ENCODE results near the gene FMOD.
"Not testable (repeated sequence)": the region's sequence is repeated elsewhere in the genome, so short reads cannot be mapped to it uniquely, and the experiment has no call there.

FMOD gene

GRCh38 chr1:203325026-203325417 lies 25.9 kb downstream of the FMOD start:
- peak; percentile 53 for DNase-seq

GRCh38 chr1:203324105-203325025 lies 26.6 kb downstream of the FMOD start:
- DNase-seq = peak; percentile 27

- DNase-seq = no peak
These were observed 27.3 kb downstream of the FMOD start for GRCh38 chr1:203323587-203323986.

- DNase-seq = no peak
These were observed 28.3 kb downstream of the FMOD start for GRCh38 chr1:203322500-203323179.

DNA sequence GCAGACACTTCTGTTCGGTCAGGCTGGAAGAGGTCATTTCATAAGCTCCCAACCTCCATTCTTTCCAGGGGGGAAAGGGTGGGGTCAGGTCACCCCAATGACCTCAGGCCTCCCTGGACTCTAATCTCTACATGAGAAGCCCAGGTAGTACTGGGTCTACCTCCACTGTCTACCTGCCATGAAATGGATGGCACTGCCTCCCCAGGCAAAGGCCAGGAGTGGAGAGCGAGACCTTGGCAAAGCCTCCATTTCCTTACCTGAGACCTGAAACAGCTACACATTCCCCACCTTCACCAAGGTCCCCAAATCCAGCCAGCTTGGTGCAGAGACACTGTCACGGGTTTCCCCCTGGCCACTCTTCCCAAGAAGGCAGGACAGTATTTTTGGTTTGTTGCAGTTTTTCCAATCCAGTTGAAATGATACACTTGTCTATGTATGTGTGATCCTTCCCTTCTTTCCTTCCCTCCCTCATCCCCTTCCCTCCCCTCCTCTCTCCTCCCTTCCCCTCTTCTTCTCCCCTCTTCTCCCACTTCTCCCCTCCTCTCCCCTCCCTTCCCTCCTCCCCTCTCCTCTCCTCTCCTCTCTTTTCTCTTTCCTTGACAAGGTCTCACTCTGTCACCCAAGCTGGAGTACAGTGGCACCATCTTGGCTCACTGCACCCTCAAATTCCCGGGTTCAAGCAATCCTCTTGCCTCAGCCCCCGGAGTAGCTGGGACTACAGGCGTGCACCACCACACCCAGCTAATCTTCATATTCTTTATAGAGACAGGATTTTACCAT lies 29.5 kb downstream of the FMOD start:
- DNase-seq = no peak

DNA sequence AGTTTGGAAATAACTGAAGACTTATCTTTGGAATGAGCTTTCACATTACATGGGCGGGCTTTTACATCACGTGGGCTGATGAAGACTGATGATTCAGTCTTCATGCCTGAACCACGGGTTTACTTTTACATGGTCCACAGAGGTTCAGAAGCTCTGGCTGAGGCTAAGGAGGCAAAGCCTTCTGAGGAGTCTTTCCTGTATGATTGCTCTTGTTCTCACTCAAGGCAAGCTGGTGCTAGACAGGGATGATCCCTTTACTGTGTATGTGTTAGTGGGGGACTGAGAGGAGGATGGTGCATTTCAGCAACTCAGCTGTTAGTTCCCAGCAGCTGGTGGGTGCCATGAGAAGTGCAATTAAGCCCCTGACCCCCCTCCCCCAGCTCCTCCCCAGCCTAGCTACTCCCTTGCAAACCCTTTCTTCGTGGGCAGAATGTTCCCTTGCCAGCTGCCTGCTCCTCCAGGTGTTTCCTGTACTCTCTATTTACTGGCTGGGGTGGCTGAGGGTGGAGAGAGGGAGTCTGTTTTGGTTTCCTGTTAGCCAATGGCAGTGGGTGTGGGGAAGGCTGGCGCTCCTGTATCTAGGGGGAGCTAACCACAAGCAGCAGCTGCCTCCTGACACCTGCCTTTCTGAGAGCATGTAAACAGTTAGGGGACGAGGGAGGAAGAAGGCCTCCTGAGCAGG lies 30.2 kb downstream of the FMOD start:
- DNase-seq = peak; percentile 65

- DNase-seq = no peak
These were observed 32.7 kb downstream of the FMOD start for GRCh38 chr1:203318229-203318517.

DNA sequence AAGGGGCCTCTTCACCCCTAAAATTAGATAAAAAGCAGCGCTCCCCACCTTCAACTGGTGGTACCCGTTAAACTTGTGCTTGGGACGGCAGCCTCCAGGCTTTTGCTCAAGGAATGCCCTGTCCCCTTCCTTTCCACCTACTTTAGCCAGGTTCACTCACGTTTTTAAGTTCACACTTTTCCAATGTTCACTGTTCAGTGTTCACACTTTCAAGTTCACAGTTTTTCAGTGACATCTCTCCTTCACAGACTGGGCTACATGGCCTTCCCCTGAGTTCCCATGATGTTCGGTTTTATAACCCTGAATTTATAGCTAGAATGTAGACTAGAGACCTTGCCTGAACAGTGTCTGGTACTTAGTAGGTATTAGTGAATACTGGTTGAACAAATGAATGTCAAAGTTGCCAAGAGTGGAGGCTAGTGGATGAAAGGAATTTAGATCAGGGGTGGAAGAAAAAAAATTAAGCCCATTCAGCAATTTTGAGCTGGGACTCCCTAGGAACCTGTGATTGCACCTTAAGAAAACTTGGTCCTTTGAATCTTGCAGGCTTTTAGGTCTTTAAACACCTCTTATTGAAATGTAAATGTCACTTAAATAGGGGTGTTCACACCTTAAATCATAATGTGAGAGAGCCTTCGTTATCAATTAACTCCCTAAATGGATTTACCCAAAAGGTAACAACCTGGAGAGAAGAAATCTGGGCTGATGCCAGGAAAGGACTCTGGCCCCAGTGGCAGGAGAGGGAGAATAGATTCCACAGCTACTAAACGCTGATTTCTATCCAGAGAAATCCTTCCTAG lies 33.3 kb downstream of the FMOD start:
- no peak for DNase-seq

DNA sequence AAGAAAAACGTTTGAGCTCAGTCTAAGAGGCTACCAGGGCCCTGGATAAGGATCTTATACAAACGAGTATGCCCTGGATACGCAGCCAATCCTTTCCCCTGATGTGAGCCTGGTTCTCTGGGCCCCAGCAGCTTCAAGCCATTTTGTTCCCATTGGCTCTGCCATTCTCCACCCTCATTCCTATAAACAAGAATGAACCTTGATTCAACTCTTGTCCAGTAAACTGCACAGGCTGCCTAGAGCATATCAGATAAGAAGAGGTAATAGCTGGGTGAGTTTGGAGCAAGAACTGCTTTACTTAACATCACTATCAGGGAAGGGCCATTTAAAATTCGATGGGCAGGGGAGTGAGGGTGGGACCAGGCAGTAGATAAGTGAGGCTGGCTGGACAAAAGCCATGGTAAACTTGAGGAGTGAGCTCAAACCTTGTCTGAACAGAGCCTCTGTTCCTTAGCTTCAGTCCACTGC lies 34.3 kb downstream of the FMOD start:
- DNase-seq = no peak

DNA sequence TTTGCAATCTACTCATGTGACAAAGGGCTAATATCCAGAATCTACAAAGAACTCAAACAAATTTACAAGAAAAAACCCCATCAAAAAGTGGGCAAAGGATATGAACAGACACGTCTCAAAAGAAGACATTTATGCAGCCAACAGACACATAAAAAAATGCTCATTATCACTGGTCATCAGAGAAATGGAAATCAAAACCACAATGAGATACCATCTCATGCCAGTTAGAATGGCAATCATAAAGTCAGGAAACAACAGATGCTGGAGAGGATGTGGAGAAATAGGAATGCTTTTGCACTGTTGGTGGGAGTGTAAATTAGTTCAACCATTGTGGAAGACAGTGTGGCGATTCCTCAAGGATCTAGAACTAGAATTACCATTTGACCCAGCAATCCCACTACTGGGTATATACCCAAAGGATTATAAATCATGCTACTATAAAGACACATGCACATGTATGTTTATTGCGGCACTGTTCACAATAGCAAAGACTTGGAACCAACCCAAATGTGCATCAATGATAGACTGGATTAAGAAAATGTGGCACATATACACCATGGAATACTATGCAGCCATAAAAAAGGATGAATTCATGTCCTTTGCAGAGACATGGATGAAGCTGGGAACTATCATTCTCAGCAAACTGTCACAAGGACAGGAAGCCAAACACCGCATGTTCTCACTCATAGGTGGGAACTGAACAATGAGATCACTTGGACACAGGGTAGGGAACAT lies 36.7 kb downstream of the FMOD start:
- not testable (repeated sequence) for DNase-seq

DNA sequence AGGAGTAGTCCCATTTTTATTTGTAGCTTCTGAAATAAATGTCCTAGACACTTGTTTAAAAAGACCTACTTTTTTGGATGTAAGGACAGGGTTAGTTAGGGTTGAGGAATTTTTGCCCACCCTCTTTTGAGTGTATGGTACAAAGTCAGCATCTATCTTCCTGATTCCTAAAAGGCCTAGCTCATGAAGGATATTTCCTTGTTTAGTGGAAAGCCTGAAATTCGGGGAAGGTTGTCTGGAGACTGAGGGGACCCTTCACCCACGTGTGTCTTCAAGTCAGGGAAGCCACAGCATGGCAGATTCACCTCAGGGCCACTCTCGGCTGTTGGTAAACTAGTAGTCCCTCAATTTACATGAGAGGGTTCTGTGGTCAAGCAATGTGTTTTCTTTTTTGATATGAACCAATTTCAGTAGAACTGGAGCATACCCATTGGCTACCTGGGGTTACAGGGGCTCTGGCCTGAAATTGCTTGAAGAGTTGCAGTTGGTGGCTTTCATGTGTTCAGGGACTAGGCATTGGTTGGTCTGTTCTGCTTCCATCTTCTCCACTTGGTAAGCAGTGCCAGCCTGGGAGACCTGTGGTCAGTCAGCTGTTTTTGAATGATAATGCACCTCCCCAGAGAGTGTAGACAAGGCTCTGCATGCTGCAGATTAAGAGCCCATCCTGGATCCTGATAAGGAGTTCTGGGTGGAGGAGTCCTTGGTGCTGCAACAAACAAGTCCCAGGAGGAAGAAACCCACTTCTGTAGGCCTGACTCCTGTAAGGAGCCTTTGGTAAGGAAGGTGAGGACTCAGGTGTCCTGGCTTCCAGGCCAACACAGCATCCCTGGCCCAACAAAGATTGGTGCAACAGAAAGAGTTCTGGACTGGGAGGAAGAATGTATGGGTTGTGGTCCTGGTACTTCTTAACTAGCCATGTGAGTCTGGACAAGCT lies 39.3 kb downstream of the FMOD start:
- no peak for DNase-seq

DNA sequence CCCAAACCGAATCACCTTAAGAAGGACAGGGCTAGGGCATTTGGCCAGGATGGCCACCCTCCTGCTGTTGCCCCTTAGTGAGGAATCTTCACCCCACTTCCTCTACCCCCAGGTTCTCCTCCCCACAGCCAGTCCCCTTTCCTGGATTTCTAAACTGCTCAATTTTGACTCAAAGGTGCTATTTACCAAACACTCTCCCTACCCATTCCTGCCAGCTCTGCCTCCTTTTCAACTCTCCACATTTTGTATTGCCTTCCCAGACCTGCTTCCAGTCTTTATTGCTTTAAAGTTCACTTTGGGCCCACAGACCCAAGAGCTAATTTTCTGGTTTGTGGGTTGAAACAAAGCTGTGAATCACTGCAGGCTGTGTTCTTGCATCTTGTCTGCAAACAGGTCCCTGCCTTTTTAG lies 42.0 kb downstream of the FMOD start:
- DNase-seq = no peak

GRCh38 chr1:203308328-203308922 lies 42.5 kb downstream of the FMOD start:
- no peak for DNase-seq

DNA sequence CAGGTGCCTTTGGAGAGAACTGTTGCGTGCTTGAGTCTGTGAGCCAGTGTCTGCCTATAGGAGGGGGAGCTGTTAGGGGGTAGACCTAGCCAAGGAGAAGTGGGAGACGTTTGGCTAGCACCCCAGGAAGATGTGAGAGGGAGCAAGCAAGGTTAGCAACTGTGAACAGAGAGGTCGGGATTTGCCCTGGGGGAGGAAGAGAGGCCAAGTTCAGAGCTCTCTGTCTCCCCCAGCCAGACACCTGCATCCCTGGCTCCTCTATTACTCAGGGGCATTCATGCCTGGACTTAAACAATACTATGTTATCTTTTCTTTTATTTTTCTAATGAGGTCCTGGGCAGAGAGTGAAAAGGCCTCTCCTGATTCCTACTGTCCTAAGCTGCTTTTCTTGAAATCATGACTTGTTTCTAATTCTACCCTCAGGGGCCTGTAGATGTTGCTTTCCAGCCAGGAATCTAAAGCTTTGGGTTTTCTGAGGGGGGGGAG lies 43.2 kb downstream of the FMOD start:
- DNase-seq = no peak

GRCh38 chr1:203306965-203307541 lies 43.9 kb downstream of the FMOD start:
- no peak for DNase-seq

DNA sequence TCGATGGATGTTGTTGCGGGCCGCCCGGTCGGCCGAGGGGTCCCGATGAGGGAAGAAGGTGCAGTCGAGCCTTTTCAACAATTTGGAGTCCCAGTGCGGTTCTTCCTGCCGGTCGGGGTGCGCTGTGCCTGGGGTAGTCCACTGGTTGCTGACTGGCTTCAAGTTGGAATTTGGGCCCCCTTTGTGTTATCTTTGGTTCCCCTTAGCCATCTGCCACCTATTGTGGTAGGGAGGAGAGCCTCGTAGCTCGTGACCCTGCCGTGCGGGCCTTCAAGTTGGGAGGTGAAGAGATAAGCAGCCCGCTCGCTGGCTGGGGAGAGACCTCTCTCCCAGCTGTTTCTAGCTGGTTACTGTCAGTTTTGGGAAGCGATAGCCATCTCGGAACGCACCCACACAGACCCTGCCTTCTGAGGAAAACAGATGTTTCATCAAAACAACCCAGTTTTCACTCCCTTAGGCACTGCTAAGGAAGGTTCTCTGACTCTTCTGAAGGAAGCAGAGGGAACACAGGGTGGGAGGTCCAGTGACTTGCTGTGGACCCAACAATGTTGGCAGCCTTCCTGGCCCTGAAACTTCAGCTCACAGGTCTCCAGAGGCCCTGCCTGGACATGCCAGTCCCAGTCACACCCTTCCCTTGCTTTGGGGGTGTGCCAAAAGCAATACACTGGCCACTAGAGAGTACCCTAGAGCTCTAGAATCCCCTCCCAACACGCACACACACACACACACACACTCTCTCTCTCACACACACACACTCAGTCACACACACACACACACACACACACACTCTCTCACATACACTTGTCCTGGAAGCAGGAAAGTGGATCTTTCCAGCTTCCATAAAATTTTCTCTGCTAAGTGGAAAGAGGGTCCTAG lies 44.6 kb downstream of the FMOD start:
- DNase-seq = no peak

DNA sequence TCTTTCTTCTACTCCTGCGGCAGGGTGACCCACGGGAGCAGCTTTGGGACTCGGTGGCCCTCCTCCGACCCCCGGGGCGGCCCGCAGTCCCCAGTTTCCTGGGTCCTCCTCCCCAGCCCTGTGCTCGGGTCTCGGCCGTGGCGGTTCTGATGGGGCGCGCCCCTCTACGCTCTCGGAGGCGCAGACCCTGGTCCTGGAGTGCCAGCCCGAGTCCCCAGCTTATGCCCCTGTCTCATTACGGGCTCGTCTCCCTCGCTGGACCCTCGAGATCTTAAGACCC lies 45.2 kb downstream of the FMOD start:
- no peak for DNase-seq

All from T-helper 9 cell (primary cell).